IMR-90 (cell line): ENCODE results near the gene SIM2. TPM values are rescaled to one million over a fixed set of nuclear protein-coding genes. Genes with fewer than 3 reads are reported as not detected.

Experiments used
- ATAC-seq: fragments of 200-7000 bp; cut with Tn5 transposase; 2 replicates; pipeline ENCODE4 v1.9.1; 2020; ENCODE audit warnings: low read depth, mild to moderate bottlenecking, moderate library complexity
- BruUV-seq: library from RNA; stranded (reverse); fragments of 400-500 nt; replicated peaks from 2 replicates; lab custom pipeline; 2021; lab: Mats Ljungman, UMichigan
- CTCF ChIA-PET: fragments of 300-600 bp; formaldehyde crosslinking; extraction: SDS; loops from one replicate; lab custom pipeline; 2021; ENCODE audit warnings: antibody characterized with exemption; lab: Yijun Ruan, JAX
- POLR2A ChIA-PET: fragments of 300-600 bp; sonication (Branson Sonifier 250); formaldehyde crosslinking; loops from one replicate; lab custom pipeline; 2022; ENCODE audit warnings: antibody characterized with exemption; ENCODE audit not compliant: unreplicated experiment; lab: Charles Lee
- DNase-seq: peaks from one replicate; pipeline ENCODE4 v3.0.0; 2013
- H2AFZ ChIP-seq: replicated peaks from 2 replicates; pipeline ENCODE3; 2013; ENCODE audit warnings: low read length, mild to moderate bottlenecking; ENCODE audit not compliant: poor library complexity
- H2AK5ac ChIP-seq: 2 replicates; pipeline ENCODE4 v1.6.1; 2013; ENCODE audit warnings: low read depth, low read length, inconsistent platforms
- H2AK9ac ChIP-seq: replicated peaks from 2 replicates; pipeline ENCODE3; 2013; ENCODE audit warnings: mild to moderate bottlenecking, low read depth, low read length, moderate library complexity; ENCODE audit not compliant: poor library complexity
- H2BK120ac ChIP-seq: 2 replicates; pipeline ENCODE4 v1.6.1; 2013; ENCODE audit warnings: low read depth, low read length, inconsistent platforms
- H2BK15ac ChIP-seq: 3 replicates; pipeline ENCODE4 v1.6.1; 2013; ENCODE audit warnings: low read depth, low read length, inconsistent platforms
- H2BK20ac ChIP-seq: 2 replicates; pipeline ENCODE4 v1.6.1; 2013; ENCODE audit warnings: low read depth, mild to moderate bottlenecking, inconsistent platforms, low read length, moderate library complexity
- H2BK5ac ChIP-seq: 2 replicates; pipeline ENCODE4 v1.6.1; 2013; ENCODE audit warnings: mild to moderate bottlenecking, low read depth, low read length, inconsistent platforms; ENCODE audit not compliant: poor library complexity, severe bottlenecking
- H3K14ac ChIP-seq: replicated peaks from 2 replicates; pipeline ENCODE4 v1.6.1; 2013; ENCODE audit warnings: low read depth, low read length, inconsistent platforms
- H3K18ac ChIP-seq: 2 replicates; pipeline ENCODE4 v1.6.1; 2013; ENCODE audit warnings: low read depth, low read length, control low read depth
- H3K23ac ChIP-seq: 2 replicates; pipeline ENCODE4 v1.6.1; 2013; ENCODE audit warnings: low read depth, low read length, inconsistent platforms
- H3K27ac ChIP-seq: 2 replicates; pipeline ENCODE4 v1.5.1; 2013; ENCODE audit warnings: mild to moderate bottlenecking, control low read depth, low read length; ENCODE audit not compliant: insufficient read depth
- H3K27me3 ChIP-seq: 2 replicates; pipeline ENCODE4 v1.6.1; 2013; ENCODE audit warnings: low read length; ENCODE audit not compliant: control insufficient read depth, insufficient read depth
- H3K36me3 ChIP-seq: 2 replicates; pipeline ENCODE4 v1.6.1; 2013; ENCODE audit warnings: low read length, mixed read lengths; ENCODE audit not compliant: control insufficient read depth, insufficient read depth
- H3K4ac ChIP-seq: 2 replicates; pipeline ENCODE4 v1.6.1; 2013; ENCODE audit warnings: low read depth, low read length, inconsistent platforms
- H3K4me1 ChIP-seq: 2 replicates; pipeline ENCODE4 v1.6.1; 2013; ENCODE audit warnings: low read length, mixed read lengths; ENCODE audit not compliant: control insufficient read depth, insufficient read depth
- H3K4me2 ChIP-seq: 2 replicates; pipeline ENCODE4 v1.6.1; 2013; ENCODE audit warnings: low read depth, mild to moderate bottlenecking, control low read depth, low read length, moderate library complexity
- H3K4me3 ChIP-seq: 2 replicates; pipeline ENCODE4 v1.5.1; 2013; ENCODE audit warnings: low read depth, mild to moderate bottlenecking, control low read depth, low read length, moderate library complexity; ENCODE audit not compliant: insufficient read depth
- H3K56ac ChIP-seq: 2 replicates; pipeline ENCODE4 v1.6.1; 2013; ENCODE audit warnings: low read length, inconsistent platforms; ENCODE audit not compliant: insufficient read depth; ENCODE audit errors: extremely low read depth
- H3K79me1 ChIP-seq, 2 experiments: 2 replicates each; pipeline ENCODE4 v1.6.1; 2013; ENCODE audit warnings: low read length in 2 of 2, inconsistent platforms in 1 of 2, low read depth in 1 of 2
- H3K9ac ChIP-seq: 2 replicates; pipeline ENCODE4 v1.6.1; 2013; ENCODE audit warnings: low read depth, low read length, control low read depth
- H3K9me1 ChIP-seq: 2 replicates; pipeline ENCODE4 v1.6.1; 2013; ENCODE audit warnings: low read length, inconsistent platforms; ENCODE audit not compliant: insufficient read depth
- H3K9me3 ChIP-seq: 2 replicates; pipeline ENCODE4 v1.6.1; 2013; ENCODE audit warnings: low read length; ENCODE audit not compliant: control insufficient read depth, insufficient read depth
- H4K20me1 ChIP-seq: 2 replicates; pipeline ENCODE4 v1.6.1; 2013; ENCODE audit warnings: low read length, inconsistent platforms; ENCODE audit not compliant: insufficient read depth
- H4K5ac ChIP-seq: 2 replicates; pipeline ENCODE4 v1.6.1; 2013; ENCODE audit warnings: mild to moderate bottlenecking, low read depth, low read length, control low read depth
- H4K8ac ChIP-seq, 2 experiments: 2 replicates each; pipeline ENCODE4 v1.6.1; 2013; ENCODE audit warnings: low read depth in 2 of 2, low read length in 2 of 2, control low read depth in 1 of 2, inconsistent platforms in 1 of 2
- H4K91ac ChIP-seq: 2 replicates; pipeline ENCODE4 v1.6.1; 2013; ENCODE audit warnings: low read depth, low read length, inconsistent platforms; ENCODE audit not compliant: insufficient read depth
- BHLHE40 ChIP-seq: fragments of 150-350 bp; IDR thresholded peaks from 2 replicates; pipeline ENCODE4 v1.6.1; 2016; ENCODE audit warnings: mild to moderate bottlenecking, low read depth, low read length
- CEBPB ChIP-seq: IDR thresholded peaks from 2 replicates; pipeline ENCODE4 v1.6.1; 2012; ENCODE audit warnings: low read depth, low read length, improper control_type of control experiment
- CHD1 ChIP-seq: IDR thresholded peaks from 2 replicates; pipeline ENCODE4 v1.6.1; 2012; ENCODE audit warnings: low read depth, low read length, improper control_type of control experiment
- CTCF ChIP-seq: conservative IDR thresholded peaks from 2 replicates; pipeline ENCODE4 v1.5.1; 2012; ENCODE audit warnings: mild to moderate bottlenecking, low read depth, low read length, improper control_type of control experiment
- ELK1 ChIP-seq: fragments of 150-350 bp; IDR thresholded peaks from 2 replicates; pipeline ENCODE4 v1.6.1; 2016; ENCODE audit warnings: low read depth, mild to moderate bottlenecking, low read length, moderate library complexity, borderline replicate concordance
- FOS ChIP-seq: fragments of 150-350 bp; IDR thresholded peaks from 2 replicates; pipeline ENCODE4 v1.6.1; 2016; ENCODE audit warnings: low read depth, low read length
- MAFK ChIP-seq: IDR thresholded peaks from 2 replicates; pipeline ENCODE4 v1.6.1; 2012; ENCODE audit warnings: low read depth, low read length, improper control_type of control experiment
- MXI1 ChIP-seq: IDR thresholded peaks from 2 replicates; pipeline ENCODE4 v1.6.1; 2012; ENCODE audit warnings: low read depth, mild to moderate bottlenecking, low read length, moderate library complexity, borderline replicate concordance
- NFE2L2 ChIP-seq: fragments of 150-350 bp; IDR thresholded peaks from 2 replicates; pipeline ENCODE4 v1.6.1; 2016; ENCODE audit warnings: low read depth, mild to moderate bottlenecking, low read length
- RAD21 ChIP-seq: IDR thresholded peaks from 2 replicates; pipeline ENCODE4 v1.6.1; 2012; ENCODE audit warnings: low read length, improper control_type of control experiment
- RCOR1 ChIP-seq: IDR thresholded peaks from 2 replicates; pipeline ENCODE4 v1.6.1; 2012; ENCODE audit warnings: mild to moderate bottlenecking, low read length, improper control_type of control experiment; ENCODE audit not compliant: insufficient replicate concordance
- RFX5 ChIP-seq: IDR thresholded peaks from 2 replicates; pipeline ENCODE4 v1.8.0; 2012; ENCODE audit warnings: low read depth, mild to moderate bottlenecking, low read length, moderate library complexity
- SMC3 ChIP-seq: fragments of 150-350 bp; IDR thresholded peaks from 2 replicates; pipeline ENCODE4 v1.6.1; 2016; ENCODE audit warnings: low read depth, mild to moderate bottlenecking, antibody characterized with exemption, low read length, moderate library complexity
- USF2 ChIP-seq: fragments of 150-350 bp; IDR thresholded peaks from 2 replicates; pipeline ENCODE4 v1.6.1; 2017; ENCODE audit warnings: mild to moderate bottlenecking, antibody characterized with exemption, low read length, low read depth
- WGBS, 2 experiments: methylation state at CpG; one replicate each; pipeline versions ENCODE4 v1.1.5 to v1.1.7; 2013; ENCODE audit warnings: missing lambda C conversion rate in 2 of 2; ENCODE audit not compliant: insufficient read length in 1 of 2; ENCODE audit errors: extremely low coverage in 2 of 2; 5-methylcytosine and 5-hydroxymethylcytosine counted together
- dilution Hi-C: fragments of 300-500 bp; cut with HindIII; formaldehyde crosslinking; loops from one replicate; pipeline ENCODE4 v1.14.3; 2018; ENCODE audit warnings: low sequenced_read_pairs; ENCODE audit not compliant: unreplicated experiment
- in situ Hi-C: fragments of 300-500 bp; cut with MboI; formaldehyde crosslinking; loops from 3 replicates; pipeline ENCODE4 v1.14.3; 2019; ENCODE audit warnings: low sequenced_read_pairs, inconsistent platforms, mixed read lengths
- intact Hi-C: fragments of 100-400 bp; cut with micrococcal nuclease; formaldehyde crosslinking; loops from 2 replicates; pipeline ENCODE4 v1.10.0; 2022
- polyA plus RNA-seq, 3 experiments: library from polyadenylated mRNA; depleted of rRNA; stranded (reverse); fragments of >200 nt; gene quantifications; 2 replicates each; pipeline ENCODE4 v1.2.3, GENCODE V29; 2012; ENCODE audit warnings: low replicate concordance in 1 of 3
- total RNA-seq: library from RNA; depleted of rRNA; stranded (reverse); fragments of >200 nt; gene quantifications from 2 replicates; pipeline ENCODE4 v1.2.3, GENCODE V29; 2012

SIM2 gene
- total and polyA plus RNA-seq, 2 of the 4 experiments (the other 2 are of a cell fraction) = 2.2 to 7.5 TPM

- H2AK5ac ChIP-seq = no peak overlapping the region
- TF ChIP-seq MXI1 (no peak), CEBPB (no peak), USF2 (no peak), NFE2L2 (no peak), CTCF (no peak), RAD21 (no peak), MAFK (no peak), RFX5 (no peak), ELK1 (no peak), BHLHE40 (no peak), SMC3 (no peak), FOS (no peak), CHD1 (no peak), RCOR1 (no peak)
Observed at GRCh38 chr21:36769051-36769839, 70.3 kb downstream of the SIM2 start.

More at GRCh38 chr21:36769051-36769839, 70.3 kb downstream of the SIM2 start:
- Histone ChIP-seq H4K20me1 (no peaks in the 10 kb centered on the region; the same call in 1 of the 2 replicates), H3K18ac (no peak overlapping the region), H3K4ac (no peak overlapping the region), H4K8ac (no peak overlapping the region), H3K4me3 (no peak overlapping the region), H2AK9ac (no peak overlapping the region), H2BK5ac (no peak overlapping the region), H3K56ac (no peak overlapping the region), H3K23ac (no peak overlapping the region), H3K4me2 (peak overlapping the region; percentile 51), H3K9me1 (0 out of 2 replicates have a peak, but pooled peaks cover 9% of the 10 kb centered on the region), H2BK15ac (0 out of 3 replicates have a peak overlapping the region, but pooled peaks have one; percentile 26), H2AFZ (no peak overlapping the region), H4K5ac (no peak overlapping the region), H2BK120ac (no peak overlapping the region), H3K9me3 (no peaks in the 10 kb centered on the region), H3K27me3 (no peaks in the 10 kb centered on the region), H2BK20ac (0 out of 2 replicates have a peak overlapping the region, but pooled peaks have one; percentile 16), H3K79me1 (no peaks in the 10 kb centered on the region), H3K9ac (no peak overlapping the region), H3K14ac (no peak overlapping the region; the same call in 1 of the 2 replicates), H3K4me1 (peaks cover 19% of the 10 kb centered on the region), H3K27ac (no peak overlapping the region), H3K36me3 (no peaks in the 10 kb centered on the region), H4K91ac (no peak overlapping the region)
- intact Hi-C loops = no loop called here
- peak; percentile 72 for ATAC-seq
- CTCF ChIA-PET = no interaction called here
- WGBS, 2 experiments = 57% methylated on average over 4 of the region's 8 CpGs; no CpG with 5 or more reads in 1 of the 2 experiments
- in situ Hi-C loops = no loop called here
- DNase-seq = peak; percentile 61
- dilution Hi-C loops = no loop called here
- POLR2A ChIA-PET = no interaction called here
- BruUV-seq = no TSS peak
